Keratinocyte (primary cell): ENCODE measurements around the gene MACF1. TPM values are rescaled to one million over a fixed set of nuclear protein-coding genes. Genes with fewer than 3 reads are reported as not detected.

ENCODE experiments used
- DNase-seq: peaks from one replicate; pipeline ENCODE4 v3.0.0-alpha.2; 2011; ENCODE audit warnings: low read depth, missing footprints, low spot score
- FAIRE-seq: peaks from 2 replicates; lab custom pipeline; 2011; peaks lifted over from hg19 to GRCh38; lab: Jason Lieb, UNC
- H2AFZ ChIP-seq: 2 replicates; pipeline ENCODE4 v1.6.0; 2012; ENCODE audit warnings: low read length, control low read depth, inconsistent platforms; ENCODE audit not compliant: control insufficient read depth
- H3K27ac ChIP-seq: 2 replicates; pipeline ENCODE4 v1.5.1; 2011; ENCODE audit warnings: low read length; ENCODE audit not compliant: control insufficient read depth, insufficient read depth
- H3K27me3 ChIP-seq: 3 replicates; pipeline ENCODE4 v1.6.0; 2011; ENCODE audit warnings: low read length; ENCODE audit not compliant: control insufficient read depth, insufficient read depth; ENCODE audit errors: extremely low read depth
- H3K36me3 ChIP-seq, 2 experiments: 2 replicates in 1 of 2; 3 replicates in 1 of 2; pipeline ENCODE4 v1.5.1; 2011; ENCODE audit warnings: low read length in 2 of 2, mild to moderate bottlenecking in 1 of 2; ENCODE audit not compliant: control insufficient read depth in 2 of 2, insufficient read depth in 2 of 2; ENCODE audit errors: extremely low read depth in 1 of 2
- H3K4me1 ChIP-seq: 3 replicates; pipeline ENCODE4 v1.5.1; 2011; ENCODE audit warnings: low read length; ENCODE audit not compliant: control insufficient read depth, insufficient read depth; ENCODE audit errors: extremely low read depth
- H3K4me2 ChIP-seq: 3 replicates; pipeline ENCODE4 v1.6.0; 2011; ENCODE audit warnings: low read depth, low read length; ENCODE audit not compliant: control insufficient read depth, insufficient read depth; ENCODE audit errors: extremely low read depth
- H3K4me3 ChIP-seq, 3 experiments: fragments of 200-600 bp in 1 of 3; sonication (generic) in 1 of 3; 2 replicates in 2 of 3; 3 replicates in 1 of 3; pipeline ENCODE4 v1.5.1; 2011 to 2016; ENCODE audit warnings: low read length in 3 of 3, mild to moderate bottlenecking in 3 of 3, control low read depth in 2 of 3, inconsistent platforms in 1 of 3, low read depth in 1 of 3, mixed read lengths in 1 of 3, mixed run types in 1 of 3, moderate library complexity in 1 of 3; ENCODE audit not compliant: control insufficient read depth in 2 of 3, insufficient read depth in 2 of 3; ENCODE audit errors: extremely low read depth in 1 of 3
- H3K79me2 ChIP-seq: 2 replicates; pipeline ENCODE4 v1.6.0; 2012; ENCODE audit warnings: low read length; ENCODE audit not compliant: control insufficient read depth, insufficient read depth
- H3K9ac ChIP-seq: 3 replicates; pipeline ENCODE4 v1.6.0; 2011; ENCODE audit warnings: low read length; ENCODE audit not compliant: control insufficient read depth, insufficient read depth; ENCODE audit errors: extremely low read depth
- H3K9me1 ChIP-seq: 3 replicates; pipeline ENCODE4 v1.6.0; 2011; ENCODE audit warnings: low read length; ENCODE audit not compliant: control insufficient read depth, insufficient read depth; ENCODE audit errors: extremely low read depth
- H3K9me3 ChIP-seq: 2 replicates; pipeline ENCODE4 v1.5.1; 2012; ENCODE audit warnings: low read depth, low read length; ENCODE audit not compliant: control insufficient read depth
- H4K20me1 ChIP-seq: 3 replicates; pipeline ENCODE4 v1.6.0; 2011; ENCODE audit warnings: low read length; ENCODE audit not compliant: control insufficient read depth, insufficient read depth; ENCODE audit errors: extremely low read depth
- CTCF ChIP-seq, 3 experiments: IDR thresholded peaks in 1 of 3; conservative IDR thresholded peaks in 1 of 3; optimal IDR thresholded peaks in 1 of 3; 2 replicates in 2 of 3; 3 replicates in 1 of 3; pipeline versions ENCODE3 to v1.5.1; 2011; ENCODE audit warnings: low read length in 3 of 3, mild to moderate bottlenecking in 3 of 3, moderate library complexity in 2 of 3, control low read depth in 1 of 3, inconsistent platforms in 1 of 3; ENCODE audit not compliant: insufficient read depth in 2 of 3; ENCODE audit errors: extremely low read depth in 1 of 3
- EZH2 ChIP-seq: IDR thresholded peaks from one replicate; pipeline ENCODE4 v1.6.1; 2012; ENCODE audit warnings: inconsistent platforms, mild to moderate bottlenecking, low read length, moderate library complexity
- dilution Hi-C: fragments of 300-500 bp; cut with MboI; formaldehyde crosslinking; loops from one replicate; pipeline ENCODE4 v1.7.0; 2020; ENCODE audit warnings: low sequenced_read_pairs; ENCODE audit not compliant: extremely low pct_ligation_motif_present
- polyA plus RNA-seq, 5 experiments: library from polyadenylated mRNA; depleted of rRNA in 3 of 5; stranded (reverse) in 3 of 5; stranded (forward) in 1 of 5; unstranded in 1 of 5; fragments of >200 nt; gene quantifications; 1 replicate in 1 of 5; 2 replicates in 3 of 5; 3 replicates in 1 of 5; pipeline versions ENCODE4 v1.2.1 to v1.2.3, GENCODE V29; 2011 to 2012; ENCODE audit warnings: missing spikeins in 2 of 5, low read depth in 1 of 5, low replicate concordance in 1 of 5

MACF1 gene
- polyA plus RNA-seq, 1 donor (not counting 4 experiments of a cell fraction or from before 2014, with no cell fraction given), result 111 TPM

GRCh38 chr1:39405358-39405757, 200.9 kb downstream of the MACF1 start:
- peak overlapping the region; percentile 20 for H3K27ac ChIP-seq
- no peak for FAIRE-seq
- no peak for TF ChIP-seq CTCF (optimal IDR thresholded peaks at IDR 0.05 in 1 of 3, IDR thresholded peaks at IDR 0.05 in 1 of 3, conservative IDR thresholded peaks at IDR 0.05 in 1 of 3; ENCODE audit: extremely low read depth in 1 of 3, insufficient read depth in 2 of 3, low read length in 3 of 3)
- TF ChIP-seq EZH2, result no peak

GRCh38 chr1:39406533-39407450, 202.3 kb downstream of the MACF1 start:
- H3K36me3 ChIP-seq, result peaks cover 2 to 13% of the 10 kb centered on the region in 2 experiments
- no peak overlapping the region for H3K4me3 ChIP-seq
- peak overlapping the region; percentile 94 for H3K4me2 ChIP-seq
- DNase-seq (no peak), FAIRE-seq (peak; percentile 23)
- dilution Hi-C loops, result no loop called here
- H3K27me3 ChIP-seq, result no peaks in the 10 kb centered on the region
- peaks cover 62% of the 10 kb centered on the region for H3K4me1 ChIP-seq
- TF ChIP-seq CTCF (optimal IDR thresholded peaks at IDR 0.05 in 1 of 3, IDR thresholded peaks at IDR 0.05 in 1 of 3, conservative IDR thresholded peaks at IDR 0.05 in 1 of 3; ENCODE audit: extremely low read depth in 1 of 3, insufficient read depth in 2 of 3, low read length in 3 of 3), result no peak
- TF ChIP-seq EZH2, result no peak
- no peaks in the 10 kb centered on the region for H3K9me3 ChIP-seq
- no peak overlapping the region for H2AFZ ChIP-seq
- no peak overlapping the region for H3K27ac ChIP-seq
- H4K20me1 ChIP-seq, result peaks cover 4% of the 10 kb centered on the region
- H3K9ac ChIP-seq, result no peak overlapping the region
- H3K9me1 ChIP-seq, result peaks cover 3% of the 10 kb centered on the region
- peaks cover 37% of the 10 kb centered on the region for H3K79me2 ChIP-seq

More at GRCh38 chr1:39405358-39405757, 200.9 kb downstream of the MACF1 start:
- H3K9me1 ChIP-seq, result no peaks in the 10 kb centered on the region
- no peak overlapping the region for H2AFZ ChIP-seq
- H3K4me1 ChIP-seq, result peaks cover 51% of the 10 kb centered on the region
- no peak for DNase-seq
- no peak overlapping the region for H3K9ac ChIP-seq
- no peaks in the 10 kb centered on the region for H3K9me3 ChIP-seq
- dilution Hi-C loops, result no loop called here
- peak overlapping the region; percentile 41 for H3K4me2 ChIP-seq
- peaks cover under 1% of the 10 kb centered on the region for H4K20me1 ChIP-seq
- no peak overlapping the region for H3K4me3 ChIP-seq
- peaks cover 2 to 7% of the 10 kb centered on the region in 2 experiments for H3K36me3 ChIP-seq
- peaks cover 37% of the 10 kb centered on the region for H3K79me2 ChIP-seq
- no peaks in the 10 kb centered on the region for H3K27me3 ChIP-seq
